HG03432 (cell line): ENCODE results near the gene MAPK6.
"Not testable (repeated sequence)": the region's sequence is repeated elsewhere in the genome, so short reads cannot be mapped to it uniquely, and the experiment has no call there.

Source experiments
- ATAC-seq: cut with Tn5 transposase; IDR thresholded peaks from one replicate; pipeline ENCODE4 v1.9.1; 2021; ENCODE audit warnings: mild to moderate bottlenecking, moderate library complexity; ENCODE audit not compliant: unreplicated experiment

Gene MAPK6

GRCh38 chr15:52018693-52019393 lies at the start of gene MAPK6:
Gene MAPK6, plus strand, starts transcription at chr15:52019219. Its CDS starts 27,242 bp downstream, at chr15:52046461.
- peak; percentile 78 for ATAC-seq

- no peak for ATAC-seq
Measured at GRCh38 chr15:51969728-51970127, 49.3 kb upstream of the MAPK6 start.

GRCh38 chr15:51970132-51970817 lies 48.7 kb upstream of the MAPK6 start:
- no peak for ATAC-seq

GRCh38 chr15:51971032-51971374 lies 48.0 kb upstream of the MAPK6 start:
- ATAC-seq: peak; percentile 21

GRCh38 chr15:51971375-51972133 lies 47.5 kb upstream of the MAPK6 start, which contains the start of gene LEO1:
Gene LEO1, minus strand, starts transcription at chr15:51971778. Its CDS starts 33 bp downstream, at chr15:51971745.
- ATAC-seq: peak; percentile 89

GRCh38 chr15:51973220-51973619 lies 45.8 kb upstream of the MAPK6 start:
- ATAC-seq: no peak

- ATAC-seq: no peak
Measured at GRCh38 chr15:51973775-51974174, 45.2 kb upstream of the MAPK6 start.

- ATAC-seq: peak; percentile 96
Measured at GRCh38 chr15:51982013-51982769, 36.8 kb upstream of the MAPK6 start.

- no peak for ATAC-seq
Measured at GRCh38 chr15:51982770-51983103, 36.3 kb upstream of the MAPK6 start.

GRCh38 chr15:51991141-51991540 lies 27.9 kb upstream of the MAPK6 start:
- no peak for ATAC-seq

- no peak for ATAC-seq
Measured at GRCh38 chr15:51992953-51993352, 26.1 kb upstream of the MAPK6 start.

- ATAC-seq: no peak
Measured at GRCh38 chr15:52002351-52002750, 16.7 kb upstream of the MAPK6 start.

GRCh38 chr15:52003089-52003488 lies 15.9 kb upstream of the MAPK6 start:
- not testable (repeated sequence) for ATAC-seq

GRCh38 chr15:52003710-52004109 lies 15.3 kb upstream of the MAPK6 start:
- no peak for ATAC-seq

- ATAC-seq: no peak
Measured at GRCh38 chr15:52004806-52005205, 14.2 kb upstream of the MAPK6 start.

GRCh38 chr15:52005748-52006701 lies 13.0 kb upstream of the MAPK6 start:
- ATAC-seq: peak; percentile 87

GRCh38 chr15:52006702-52007340 lies 12.2 kb upstream of the MAPK6 start:
- peak; percentile 41 for ATAC-seq

- ATAC-seq: no peak
Measured at GRCh38 chr15:52008359-52008697, 10.7 kb upstream of the MAPK6 start.

- no peak for ATAC-seq
Measured at GRCh38 chr15:52008698-52009434, 10.2 kb upstream of the MAPK6 start.
